Neuronal stem cell (in vitro differentiated cells): ENCODE results near the gene AATF.
A peak's percentile ranks its signal among the peaks of the same experiment; 100 is the strongest.

Experiments
- DNase-seq: peaks from one replicate; pipeline ENCODE4 v3.0.0-alpha.2; 2013; ENCODE audit warnings: low spot score
- H2AFZ ChIP-seq: one replicate; pipeline ENCODE4 v1.6.1; 2013; ENCODE audit warnings: mild to moderate bottlenecking, low read length, inconsistent platforms
- H2AK5ac ChIP-seq: 2 replicates; pipeline ENCODE4 v1.6.1; 2013; ENCODE audit warnings: low read depth, mild to moderate bottlenecking, inconsistent platforms, low read length, moderate library complexity, mixed read lengths
- H2BK120ac ChIP-seq: 2 replicates; pipeline ENCODE4 v1.6.1; 2013; ENCODE audit warnings: low read depth, mild to moderate bottlenecking, inconsistent platforms, low read length, moderate library complexity, mixed read lengths
- H2BK12ac ChIP-seq: one replicate; pipeline ENCODE4 v1.6.1; 2013; ENCODE audit warnings: low read length, inconsistent platforms
- H2BK15ac ChIP-seq: 2 replicates; pipeline ENCODE4 v1.6.1; 2013; ENCODE audit warnings: mild to moderate bottlenecking, low read length, inconsistent platforms, mixed read lengths
- H2BK5ac ChIP-seq: one replicate; pipeline ENCODE4 v1.6.1; 2013; ENCODE audit warnings: inconsistent platforms, mild to moderate bottlenecking, low read length, moderate library complexity
- H3K14ac ChIP-seq: one replicate; pipeline ENCODE4 v1.6.1; 2013; ENCODE audit warnings: low read length, inconsistent platforms
- H3K18ac ChIP-seq: 2 replicates; pipeline ENCODE4 v1.6.1; 2013; ENCODE audit warnings: low read length, inconsistent platforms
- H3K23ac ChIP-seq: 2 replicates; pipeline ENCODE4 v1.6.1; 2013; ENCODE audit warnings: low read depth, mild to moderate bottlenecking, mixed read lengths, low read length, inconsistent platforms; ENCODE audit not compliant: poor library complexity
- H3K27ac ChIP-seq: replicated peaks from 3 replicates; pipeline ENCODE4 v1.5.1; 2013; ENCODE audit warnings: low read length, inconsistent platforms
- H3K27me3 ChIP-seq, 3 experiments: 2 replicates each; pipeline ENCODE4 v1.6.1; 2013; ENCODE audit warnings: low read length in 3 of 3, mild to moderate bottlenecking in 2 of 3, inconsistent platforms in 1 of 3, low read depth in 1 of 3, mixed read lengths in 1 of 3, moderate library complexity in 1 of 3; ENCODE audit not compliant: control insufficient read depth in 3 of 3, insufficient read depth in 3 of 3
- H3K36me3 ChIP-seq, 2 donors: replicated peaks in 1 of 2; 2 replicates each; pipeline ENCODE4 v1.6.1; 2013; ENCODE audit warnings: low read length in 2 of 2; ENCODE audit not compliant: control insufficient read depth in 2 of 2, insufficient read depth in 2 of 2
- H3K4ac ChIP-seq: 2 replicates; pipeline ENCODE4 v1.6.1; 2013; ENCODE audit warnings: inconsistent platforms, mild to moderate bottlenecking, low read length, moderate library complexity
- H3K4me1 ChIP-seq, 2 donors: 1 replicate in 1 of 2; 2 replicates in 1 of 2; pipeline ENCODE4 v1.6.1; 2013; ENCODE audit warnings: low read length in 2 of 2, low read depth in 1 of 2; ENCODE audit not compliant: control insufficient read depth in 2 of 2, insufficient read depth in 1 of 2
- H3K4me2 ChIP-seq: one replicate; pipeline ENCODE4 v1.6.1; 2013; ENCODE audit warnings: mild to moderate bottlenecking, low read length, inconsistent platforms; ENCODE audit not compliant: insufficient read depth, poor library complexity, severe bottlenecking
- H3K4me3 ChIP-seq, 2 donors: 2 replicates each; pipeline ENCODE4 v1.5.1; 2013; ENCODE audit warnings: low read length in 2 of 2, mild to moderate bottlenecking in 2 of 2, inconsistent platforms in 1 of 2, moderate library complexity in 1 of 2
- H3K79me1 ChIP-seq: one replicate; pipeline ENCODE4 v1.6.1; 2013; ENCODE audit warnings: low read depth, mild to moderate bottlenecking, inconsistent platforms, low read length, moderate library complexity
- H3K9ac ChIP-seq: one replicate; pipeline ENCODE4 v1.6.1; 2013; ENCODE audit warnings: mild to moderate bottlenecking, low read depth, low read length, inconsistent platforms; ENCODE audit not compliant: poor library complexity
- H3K9me3 ChIP-seq, 2 donors: replicated peaks in 1 of 2; 2 replicates each; pipeline versions ENCODE3 to v1.6.1; 2013; ENCODE audit warnings: low read length in 2 of 2, mild to moderate bottlenecking in 2 of 2, inconsistent platforms in 1 of 2, low read depth in 1 of 2, mixed read lengths in 1 of 2, moderate library complexity in 1 of 2; ENCODE audit not compliant: control insufficient read depth in 2 of 2, insufficient read depth in 1 of 2
- H4K8ac ChIP-seq: one replicate; pipeline ENCODE4 v1.6.1; 2013; ENCODE audit warnings: low read depth, mild to moderate bottlenecking, inconsistent platforms, low read length, moderate library complexity
- H4K91ac ChIP-seq: one replicate; pipeline ENCODE4 v1.6.1; 2013; ENCODE audit warnings: low read length, low read depth, mild to moderate bottlenecking, inconsistent platforms; ENCODE audit not compliant: poor library complexity
- WGBS, 2 donors: extraction: QIAGEN DNeasy Blood & Tissue Kit; methylation state at CpG; one replicate each; pipeline ENCODE4 v1.1.7; 2013; ENCODE audit warnings: missing lambda C conversion rate in 2 of 2, mixed read lengths in 1 of 2; ENCODE audit not compliant: insufficient read length in 2 of 2, insufficient replicate concordance in 1 of 2; ENCODE audit errors: extremely low coverage in 2 of 2; 5-methylcytosine and 5-hydroxymethylcytosine counted together

The AATF gene

DNA sequence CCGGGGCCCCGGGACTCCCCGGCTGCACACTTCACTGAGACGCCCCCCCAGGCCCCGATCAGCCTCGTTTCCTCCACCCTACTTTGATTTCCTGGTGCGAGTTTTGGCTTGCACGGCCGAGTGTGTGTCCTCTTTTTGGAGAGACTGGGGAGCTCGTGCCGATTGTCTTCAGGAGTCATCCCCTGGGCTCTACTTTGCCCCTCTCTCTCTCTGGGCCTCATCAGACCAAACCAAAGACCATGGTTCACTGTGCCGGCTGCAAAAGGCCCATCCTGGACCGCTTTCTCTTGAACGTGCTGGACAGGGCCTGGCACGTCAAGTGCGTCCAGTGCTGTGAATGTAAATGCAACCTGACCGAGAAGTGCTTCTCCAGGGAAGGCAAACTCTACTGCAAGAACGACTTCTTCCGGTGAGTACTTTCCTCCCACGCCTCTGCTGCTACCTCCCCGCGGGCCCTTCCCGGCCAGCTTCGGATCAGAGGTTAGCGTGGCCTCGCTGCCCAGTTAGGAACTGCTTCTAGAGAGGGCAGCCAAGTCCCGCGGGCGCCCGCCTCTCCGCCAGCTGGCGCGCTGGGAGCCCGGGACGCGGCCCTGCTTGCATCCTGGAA is 10.7 kb upstream of the AATF start:
- no CpG with 5 or more reads among the region's 36 CpGs for WGBS, 2 donors

DNA sequence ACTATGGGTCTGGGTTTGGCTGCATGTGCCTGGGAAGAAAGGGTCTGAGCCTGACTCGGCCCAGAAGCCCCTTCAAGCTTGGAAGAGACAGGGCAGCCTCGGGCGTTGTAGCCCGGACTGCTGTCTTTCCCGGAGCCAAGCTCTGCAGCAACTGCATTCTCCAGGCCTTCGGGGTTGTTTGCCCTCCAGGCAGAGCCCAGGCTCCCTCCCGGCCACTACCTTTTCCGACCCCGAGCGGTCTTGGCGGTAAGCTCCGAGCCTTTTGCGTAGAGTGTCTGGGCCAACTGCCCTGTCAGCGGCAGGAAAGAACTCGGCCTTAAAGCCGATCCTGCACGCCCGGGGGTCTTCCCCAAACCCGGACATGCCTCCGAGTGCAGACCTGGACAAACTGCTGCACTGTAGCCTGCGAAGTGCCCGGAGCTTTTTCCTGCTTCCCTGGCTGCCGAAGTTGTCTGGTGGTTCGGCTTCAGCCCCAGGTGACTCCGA is 10.1 kb upstream of the AATF start:
- H3K79me1 ChIP-seq: no peaks in the 10 kb centered on the region
- H2BK12ac ChIP-seq: no peak overlapping the region
- no peak overlapping the region for H2BK120ac ChIP-seq
- H2AK5ac ChIP-seq: no peak overlapping the region
- peak overlapping the region; percentile 89 for H3K23ac ChIP-seq
- H3K9ac ChIP-seq: peak overlapping the region; percentile 31
- H3K4me1 ChIP-seq: peaks cover 24 to 40% of the 10 kb centered on the region in 2 donors
- no peak overlapping the region for H3K14ac ChIP-seq
- no peak overlapping the region for H3K4ac ChIP-seq
- H4K91ac ChIP-seq: no peak overlapping the region
- peaks cover 89 to 100% (median 100%) of the 10 kb centered on the region in 3 experiments for H3K27me3 ChIP-seq
- no CpG with 5 or more reads among the region's 25 CpGs for WGBS, 2 donors
- H3K36me3 ChIP-seq: no peaks in the 10 kb centered on the region
- no peak overlapping the region for H3K27ac ChIP-seq
- H4K8ac ChIP-seq: no peak overlapping the region
- H3K18ac ChIP-seq: peak overlapping the region; percentile 38
- DNase-seq: no peak
- no peaks in the 10 kb centered on the region for H3K9me3 ChIP-seq
- peak overlapping the region; percentile 94 for H2AFZ ChIP-seq
- H2BK15ac ChIP-seq: no peak overlapping the region
- H3K4me2 ChIP-seq: peak overlapping the region; percentile 37
- H2BK5ac ChIP-seq: peak overlapping the region; percentile 22
- H3K4me3 ChIP-seq: no peak overlapping the region

More for the DNA sequence above, 10.7 kb upstream of the AATF start:
- Histone ChIP-seq H3K4me3 (no peak overlapping the region), H3K4ac (no peak overlapping the region), H3K9ac (peak overlapping the region; percentile 31), H3K27me3 (peaks cover 89 to 100% (median 100%) of the 10 kb centered on the region in 3 experiments), H3K23ac (peak overlapping the region; percentile 89), H2AK5ac (no peak overlapping the region), H2BK120ac (no peak overlapping the region), H2BK5ac (no peak overlapping the region), H3K9me3 (no peaks in the 10 kb centered on the region), H3K18ac (peak overlapping the region; percentile 38), H3K27ac (no peak overlapping the region), H2BK15ac (peak overlapping the region; percentile 83), H3K14ac (no peak overlapping the region), H3K36me3 (no peaks in the 10 kb centered on the region), H4K91ac (no peak overlapping the region), H2BK12ac (no peak overlapping the region), H3K4me1 (peaks cover 26 to 40% of the 10 kb centered on the region in 2 donors), H3K4me2 (peak overlapping the region; percentile 70), H4K8ac (no peak overlapping the region), H3K79me1 (no peaks in the 10 kb centered on the region), H2AFZ (peak overlapping the region; percentile 94)
- no peak for DNase-seq

DNA sequence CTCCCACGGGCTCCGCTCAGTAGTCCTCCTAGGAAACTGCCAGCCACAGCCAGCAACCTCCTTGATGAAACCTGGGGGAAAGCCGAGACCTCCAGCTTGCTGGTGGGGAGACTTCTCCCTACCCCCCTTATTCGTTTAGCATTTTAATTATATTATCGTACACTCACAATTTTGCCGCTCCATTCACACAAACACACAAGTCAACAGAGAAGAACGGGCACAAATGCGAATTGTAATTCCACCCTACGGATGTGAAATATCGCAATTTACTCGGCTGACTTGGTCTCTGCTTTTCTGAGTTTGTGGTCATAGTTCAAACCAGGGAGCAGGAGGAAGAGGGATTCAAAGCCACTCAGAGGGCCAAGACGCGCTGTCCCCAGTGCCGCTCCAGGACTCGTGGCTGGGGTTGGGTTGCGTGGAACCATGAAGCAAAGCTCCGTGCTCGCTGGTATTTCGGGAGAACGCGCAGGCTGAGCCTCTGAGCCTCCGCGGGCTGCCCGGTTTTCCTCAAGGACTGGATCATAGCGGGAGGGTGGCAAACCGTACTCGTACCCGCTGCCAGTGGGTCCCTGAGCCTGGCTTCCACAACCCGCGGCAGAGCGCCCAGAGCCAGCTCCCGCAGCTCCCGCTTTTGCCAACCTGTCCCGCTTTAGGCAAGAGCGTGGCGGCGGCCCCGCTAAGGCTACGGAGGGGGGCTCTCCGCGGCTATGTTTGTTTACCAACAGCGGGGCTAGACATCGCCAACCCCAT is 9.5 kb upstream of the AATF start:
- Histone ChIP-seq H2AFZ (peak overlapping the region; percentile 94), H3K27me3 (peaks cover 84 to 100% (median 98%) of the 10 kb centered on the region in 3 experiments), H2BK5ac (peak overlapping the region; percentile 22), H4K8ac (no peak overlapping the region), H2BK12ac (no peak overlapping the region), H3K9ac (no peak overlapping the region), H3K79me1 (no peaks in the 10 kb centered on the region), H2AK5ac (no peak overlapping the region), H3K14ac (no peak overlapping the region), H3K9me3 (no peaks in the 10 kb centered on the region), H2BK120ac (no peak overlapping the region), H3K4me1 (peaks cover 17 to 36% of the 10 kb centered on the region in 2 donors), H4K91ac (no peak overlapping the region), H3K4me3 (no peak overlapping the region), H3K4ac (no peak overlapping the region), H3K4me2 (no peak overlapping the region), H3K27ac (no peak overlapping the region), H3K23ac (peak overlapping the region; percentile 89), H3K18ac (peak overlapping the region; percentile 32), H3K36me3 (no peaks in the 10 kb centered on the region), H2BK15ac (no peak overlapping the region)
- no peak for DNase-seq
- no CpG with 5 or more reads among the region's 43 CpGs for WGBS, 2 donors

DNA sequence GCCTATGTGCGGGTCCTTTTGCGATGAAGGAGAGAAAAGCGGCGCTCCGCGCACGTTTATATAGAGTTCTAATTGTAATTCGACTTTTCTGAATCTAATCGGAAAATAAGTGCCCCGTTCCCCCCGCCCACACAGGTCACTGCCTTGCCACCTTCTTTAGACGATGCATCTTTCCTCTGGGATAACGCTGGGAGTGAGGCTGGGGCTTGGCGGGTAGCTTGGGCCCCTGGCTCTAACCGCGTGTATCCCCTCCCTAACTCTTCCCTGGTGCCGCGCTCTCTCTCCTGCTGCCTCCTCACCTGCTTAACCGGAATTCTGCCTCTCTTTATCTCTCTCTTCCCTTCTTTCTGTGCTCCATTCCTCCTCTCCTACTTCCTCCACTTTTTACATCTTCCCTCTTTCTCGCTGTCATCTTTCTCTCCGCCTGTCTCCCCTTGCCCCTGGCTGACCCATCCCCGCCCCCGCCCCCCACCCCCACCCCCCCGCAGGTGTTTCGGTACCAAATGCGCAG is 8.9 kb upstream of the AATF start:
- H3K9me3 ChIP-seq: no peaks in the 10 kb centered on the region
- no peak overlapping the region for H3K18ac ChIP-seq
- no peak overlapping the region for H3K23ac ChIP-seq
- H3K27me3 ChIP-seq: peaks cover 79 to 100% (median 97%) of the 10 kb centered on the region in 3 experiments
- H3K4me1 ChIP-seq: peaks cover 16 to 29% of the 10 kb centered on the region in 2 donors
- no peak for DNase-seq
- no peak overlapping the region for H3K9ac ChIP-seq
- no peak overlapping the region for H3K4ac ChIP-seq
- H3K27ac ChIP-seq: no peak overlapping the region
- no peak overlapping the region for H2BK5ac ChIP-seq
- H2AFZ ChIP-seq: peak overlapping the region; percentile 55
- no CpG with 5 or more reads among the region's 26 CpGs for WGBS, 2 donors
- H4K8ac ChIP-seq: no peak overlapping the region
- H3K36me3 ChIP-seq: no peaks in the 10 kb centered on the region
- no peaks in the 10 kb centered on the region for H3K79me1 ChIP-seq
- no peak overlapping the region for H2AK5ac ChIP-seq
- H2BK12ac ChIP-seq: no peak overlapping the region
- H2BK15ac ChIP-seq: no peak overlapping the region
- H3K4me3 ChIP-seq: no peak overlapping the region
- H2BK120ac ChIP-seq: no peak overlapping the region
- H3K14ac ChIP-seq: no peak overlapping the region
- no peak overlapping the region for H3K4me2 ChIP-seq
- no peak overlapping the region for H4K91ac ChIP-seq
